GM23248 (cell line): ENCODE data around the gene DNAJC12.

Experiments
- EZH2 ChIP-seq: fragments of 200-600 bp; sonication (generic); IDR thresholded peaks from 2 replicates; pipeline ENCODE4 v1.6.1; 2018; ENCODE audit warnings: antibody characterized with exemption, mild to moderate bottlenecking; ENCODE audit not compliant: insufficient read depth, poor library complexity, severe bottlenecking
- EZH2phosphoT487 ChIP-seq: fragments of 200-600 bp; sonication (generic); IDR thresholded peaks from 2 replicates; pipeline ENCODE4 v1.6.1; 2018; ENCODE audit warnings: antibody characterized with exemption, moderate library complexity, mild to moderate bottlenecking, low read depth; ENCODE audit not compliant: insufficient read depth

DNA sequence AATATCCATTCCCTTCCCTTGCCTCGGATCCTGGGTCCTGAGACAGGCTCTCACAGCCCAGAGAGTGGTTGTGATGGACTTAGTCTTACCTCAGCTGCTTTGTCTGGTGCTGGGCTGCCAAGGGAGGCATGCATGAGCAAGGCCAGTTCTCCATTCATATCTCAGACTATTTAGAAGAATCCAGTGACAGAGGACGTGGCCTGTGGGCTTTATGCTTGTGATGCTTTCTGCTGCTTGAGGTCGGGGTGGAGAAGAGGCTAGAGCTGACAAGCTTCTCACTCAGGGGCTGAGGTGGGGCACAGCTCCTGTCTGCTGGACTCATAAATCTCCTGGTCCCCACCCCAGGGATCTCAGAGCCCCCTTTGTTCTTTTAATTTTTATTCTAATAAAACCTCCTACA, 66.8 kb downstream of the DNAJC12 start:
- TF ChIP-seq EZH2phosphoT487 = no peak
- TF ChIP-seq EZH2 = no peak
